ENCODE results near the gene KCNQ1. TPM values are rescaled to one million over a fixed set of nuclear protein-coding genes. Genes with fewer than 3 reads are reported as not detected.

KCNQ1 gene
- total and polyA plus RNA-seq, 2 of the 13 experiments (the other 11 are each of a cell fraction or from before 2014, with no cell fraction given), result 0.02 to 0.08 TPM

GRCh38 chr11:2731130-2732125 lies 286.6 kb downstream of the KCNQ1 start (continued):
- TF ChIP-seq ZNF512 (CRISPR knock-in tag; IDR thresholded peaks at IDR 0.05) (no peak), ZNF605 (CRISPR knock-in tag; IDR thresholded peaks at IDR 0.05) (0 out of 2 replicates have a peak, but pooled peaks have one; percentile 2), ZKSCAN1 (IDR thresholded peaks at IDR 0.05; ENCODE audit: low read length) (no peak), HNF4A (CRISPR knock-in tag; IDR thresholded peaks at IDR 0.05) (peak; percentile 12; the same call in 1 of the 2 replicates), FOXC1 (CRISPR knock-in tag; IDR thresholded peaks at IDR 0.05; ENCODE audit: borderline replicate concordance) (peak; percentile 8; the same call in 1 of the 2 replicates), SIX1 (CRISPR knock-in tag; IDR thresholded peaks at IDR 0.05; ENCODE audit: borderline replicate concordance) (no peak), ZBTB10 (CRISPR knock-in tag; IDR thresholded peaks at IDR 0.05; ENCODE audit: borderline replicate concordance) (peak; percentile 75; the same call in 1 of the 2 replicates), ZNF20 (CRISPR knock-in tag; IDR thresholded peaks at IDR 0.05) (no peak), XBP1 (CRISPR knock-in tag; IDR thresholded peaks at IDR 0.05) (no peak), RELA (CRISPR knock-in tag; IDR thresholded peaks at IDR 0.05) (no peak), ZBTB38 (CRISPR knock-in tag; IDR thresholded peaks at IDR 0.05) (peak; percentile 40; the same call in 1 of the 2 replicates), MLXIP (CRISPR knock-in tag; IDR thresholded peaks at IDR 0.05; ENCODE audit: borderline replicate concordance) (no peak), YY1 (IDR thresholded peaks at IDR 0.05; ENCODE audit: insufficient read depth, insufficient replicate concordance, low read depth, low read length) (no peak), DNMT3B (CRISPR knock-in tag; conservative IDR thresholded peaks at IDR 0.05) (0 out of 2 replicates have a peak, but pooled peaks have one; percentile 46), SIN3B (IDR thresholded peaks at IDR 0.05; ENCODE audit: low read length) (no peak), CBX5 (CRISPR knock-in tag; IDR thresholded peaks at IDR 0.05; ENCODE audit: borderline replicate concordance) (peak; percentile 16; the same call in 1 of the 2 replicates), RARG (CRISPR knock-in tag; IDR thresholded peaks at IDR 0.05; ENCODE audit: low read depth) (no peak), THYN1 (CRISPR knock-in tag; IDR thresholded peaks at IDR 0.05; ENCODE audit: borderline replicate concordance, low read depth) (0 out of 2 replicates have a peak, but pooled peaks have one; percentile 6), NRL (CRISPR knock-in tag; IDR thresholded peaks at IDR 0.05; ENCODE audit: borderline replicate concordance) (0 out of 2 replicates have a peak, but pooled peaks have one; percentile 38), ZSCAN31 (CRISPR knock-in tag; IDR thresholded peaks at IDR 0.05; ENCODE audit: low read depth) (0 out of 2 replicates have a peak, but pooled peaks have one; percentile 13)

Measured in HepG2 (cell line).